Gastrocnemius medialis (tissue), 4 donors: ENCODE results near the gene RGS19. TPM values are rescaled to one million over a fixed set of nuclear protein-coding genes. Genes with fewer than 3 reads are reported as not detected.

Experiments
- ATAC-seq, 2 donors: fragments of 150-250 bp; one replicate each; pipeline ENCODE4 v1.9.1; 2016
- DNase-seq, 2 donors: peaks; one replicate each; pipeline ENCODE4 v3.0.0-alpha.2; 2019
- H3K27ac ChIP-seq, 4 donors: fragments of 200-600 bp; sonication (generic); 1 replicate in 1 of 4; 2 replicates in 3 of 4; pipeline ENCODE4 v1.5.1; 2016 to 2018; ENCODE audit warnings: mild to moderate bottlenecking in 2 of 4, moderate library complexity in 1 of 4
- H3K27me3 ChIP-seq, 3 donors: fragments of 200-600 bp; sonication (generic) in 2 of 3; 1 replicate in 1 of 3; 2 replicates in 2 of 3; pipeline versions ENCODE4 v1.5.1 to v1.6.0; 2016 to 2019; ENCODE audit warnings: mild to moderate bottlenecking in 1 of 3, moderate library complexity in 1 of 3
- H3K36me3 ChIP-seq, 2 donors: fragments of 200-600 bp; sonication (generic) in 1 of 2; one replicate each; pipeline ENCODE4 v1.5.1; 2017 to 2018
- H3K4me1 ChIP-seq, 2 donors: fragments of 200-600 bp; sonication (generic) in 1 of 2; one replicate each; pipeline ENCODE4 v1.5.1; 2016 to 2017; ENCODE audit warnings: mild to moderate bottlenecking in 2 of 2
- H3K4me3 ChIP-seq, 4 donors: fragments of 200-600 bp; sonication (generic) in 3 of 4; 1 replicate in 1 of 4; 2 replicates in 3 of 4; pipeline ENCODE4 v1.5.1; 2016 to 2019; ENCODE audit warnings: mild to moderate bottlenecking in 2 of 4
- H3K9me3 ChIP-seq, 3 donors: fragments of 200-600 bp; sonication (generic) in 2 of 3; 1 replicate in 1 of 3; 2 replicates in 2 of 3; pipeline ENCODE4 v1.5.1; 2016 to 2019
- CTCF ChIP-seq, 5 experiments: fragments of 450-650 bp in 3 of 5; fragments of 200-600 bp in 2 of 5; sonication (generic) in 2 of 5; IDR thresholded peaks in 4 of 5; conservative IDR thresholded peaks in 1 of 5; 1 replicate in 4 of 5; 2 replicates in 1 of 5; pipeline ENCODE4 v1.5.1; 2016 to 2019; ENCODE audit warnings: antibody characterized with exemption in 5 of 5, mild to moderate bottlenecking in 3 of 5, moderate library complexity in 3 of 5
- POLR2A ChIP-seq, 2 donors: fragments of 450-650 bp; IDR thresholded peaks; one replicate each; pipeline ENCODE4 v1.6.1; 2017; ENCODE audit warnings: antibody characterized with exemption in 2 of 2, mild to moderate bottlenecking in 2 of 2, moderate library complexity in 2 of 2
- in situ Hi-C, 4 donors: fragments of 200-750 bp; cut with MboI; loops; one replicate each; pipeline versions ENCODE4 v1.15.0 to v1.8.0; 2017; ENCODE audit warnings: low sequenced_read_pairs in 4 of 4
- intact Hi-C: fragments of 100-400 bp; cut with DNase I; formaldehyde crosslinking; loops from one replicate; pipeline ENCODE4 v1.15.1; 2023; ENCODE audit warnings: low total_unique reads
- total RNA-seq, 4 donors: library from RNA; depleted of rRNA; stranded (reverse); fragments of >200 nt; gene quantifications; one replicate each; pipeline versions ENCODE4 v1.1.0 to v1.2.3, GENCODE V29; 2016

Gene RGS19
- total RNA-seq, 4 donors from 2014 or later: 0.92 to 7.7 (median 3.5) TPM

- Histone ChIP-seq H3K27me3 (peaks cover 0 to 3% (median 0%) of the 10 kb centered on the region in 3 donors), H3K27ac (no peak overlapping the region), H3K36me3 (no peaks in the 10 kb centered on the region), H3K4me3 (no peak overlapping the region), H3K9me3 (no peaks in the 10 kb centered on the region), H3K4me1 (peaks cover 9 to 15% of the 10 kb centered on the region in 2 donors)
- TF ChIP-seq POLR2A (IDR thresholded peaks at IDR 0.05) (no peak), CTCF (IDR thresholded peaks at IDR 0.05 in 4 of 5, conservative IDR thresholded peaks at IDR 0.05 in 1 of 5) (no peak)
- ATAC-seq: no peak
- in situ Hi-C loops: no loop called here
- intact Hi-C loops: no loop called here
- no peak for DNase-seq
These were observed 3.8 kb downstream of the RGS19 start for GRCh38 chr20:64075556-64075955.

- ATAC-seq (no peak), DNase-seq (no peak)
- Histone ChIP-seq H3K4me1 (peaks cover 9 to 15% of the 10 kb centered on the region in 2 donors), H3K27ac (no peak overlapping the region), H3K9me3 (no peaks in the 10 kb centered on the region), H3K27me3 (peaks cover 0 to 3% (median 0%) of the 10 kb centered on the region in 3 donors), H3K36me3 (no peaks in the 10 kb centered on the region), H3K4me3 (no peak overlapping the region)
- intact Hi-C loops (no loop called here), in situ Hi-C loops (no loop called here)
- TF ChIP-seq CTCF (IDR thresholded peaks at IDR 0.05 in 4 of 5, conservative IDR thresholded peaks at IDR 0.05 in 1 of 5) (no peak), POLR2A (IDR thresholded peaks at IDR 0.05) (no peak)
These were observed 4.4 kb downstream of the RGS19 start for GRCh38 chr20:64074963-64075362.

- no peaks in the 10 kb centered on the region for H3K36me3 ChIP-seq
These were observed 5.0 kb downstream of the RGS19 start for GRCh38 chr20:64074184-64074789.

GRCh38 chr20:64073476-64074183 is 5.7 kb downstream of the RGS19 start:
- DNase-seq (no peak), ATAC-seq (no peak)
- intact Hi-C loops: no loop called here
- Histone ChIP-seq H3K4me3 (no peak overlapping the region), H3K27ac (no peak overlapping the region), H3K4me1 (peaks cover 3 to 6% of the 10 kb centered on the region in 2 donors), H3K36me3 (no peaks in the 10 kb centered on the region), H3K27me3 (peaks cover 0 to 2% (median 0%) of the 10 kb centered on the region in 3 donors), H3K9me3 (no peaks in the 10 kb centered on the region)
- no peak for TF ChIP-seq CTCF (IDR thresholded peaks at IDR 0.05 in 4 of 5, conservative IDR thresholded peaks at IDR 0.05 in 1 of 5)
- TF ChIP-seq POLR2A (IDR thresholded peaks at IDR 0.05): no peak
- in situ Hi-C loops: no loop called here

More at GRCh38 chr20:64074184-64074789, 5.0 kb downstream of the RGS19 start:
- in situ Hi-C loops (no loop called here), intact Hi-C loops (no loop called here)
- DNase-seq (no peak), ATAC-seq (no peak)
- Histone ChIP-seq H3K4me1 (peaks cover 9 to 13% of the 10 kb centered on the region in 2 donors), H3K9me3 (no peaks in the 10 kb centered on the region), H3K27me3 (peaks cover 0 to 3% (median 0%) of the 10 kb centered on the region in 3 donors), H3K27ac (no peak overlapping the region), H3K4me3 (no peak overlapping the region)
- TF ChIP-seq CTCF (IDR thresholded peaks at IDR 0.05 in 4 of 5, conservative IDR thresholded peaks at IDR 0.05 in 1 of 5) (no peak), POLR2A (IDR thresholded peaks at IDR 0.05) (no peak)
